NCI-H2196 (cell line): ENCODE results near the gene ZNF341.

Experiments used
- DNase-seq: peaks from one replicate; lab custom pipeline; 2025; ENCODE audit not compliant: unreplicated experiment; lab: John Stamatoyannopoulos, UW

ZNF341 gene

DNA sequence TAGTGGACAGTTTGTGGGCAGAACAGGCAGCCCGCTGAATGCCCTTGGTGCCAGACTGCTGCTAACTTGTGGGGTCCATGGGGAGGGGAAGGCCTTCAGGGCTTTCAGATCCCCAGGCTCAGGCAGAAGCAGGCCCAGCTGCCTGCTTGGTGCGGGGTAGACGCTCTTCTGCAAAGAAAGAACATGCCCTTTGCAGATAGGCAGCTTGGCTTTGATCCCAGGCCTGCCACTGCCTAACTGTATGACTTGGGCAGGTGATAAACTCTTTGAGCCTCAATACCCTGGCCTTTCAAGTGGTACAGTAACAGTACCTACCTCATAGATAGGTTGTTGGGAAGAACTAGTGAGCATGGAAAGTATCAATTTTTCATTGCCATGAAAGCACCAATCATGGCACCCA lies 107.8 kb downstream of the ZNF341 start:
- peak; percentile 51 for DNase-seq

DNA sequence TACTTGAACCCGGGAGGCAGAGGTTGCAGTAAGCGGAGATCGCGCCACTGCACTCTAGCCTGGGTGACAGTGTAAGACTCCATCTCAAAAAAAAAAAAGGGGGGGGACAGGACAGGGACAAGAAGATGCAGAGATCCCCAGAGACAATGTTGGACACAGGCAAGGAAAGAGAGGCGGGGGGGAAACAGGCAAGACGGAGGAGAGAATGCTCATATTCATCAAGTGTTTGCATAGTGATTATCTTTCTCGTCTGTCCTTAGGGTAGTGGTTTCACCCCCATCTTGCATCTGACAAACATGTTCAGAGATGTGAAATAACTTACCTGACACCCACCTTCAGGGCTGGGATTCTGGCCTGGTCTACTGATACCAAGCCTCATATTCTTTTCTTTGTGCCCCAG lies 108.4 kb downstream of the ZNF341 start:
- DNase-seq, result no peak

DNA sequence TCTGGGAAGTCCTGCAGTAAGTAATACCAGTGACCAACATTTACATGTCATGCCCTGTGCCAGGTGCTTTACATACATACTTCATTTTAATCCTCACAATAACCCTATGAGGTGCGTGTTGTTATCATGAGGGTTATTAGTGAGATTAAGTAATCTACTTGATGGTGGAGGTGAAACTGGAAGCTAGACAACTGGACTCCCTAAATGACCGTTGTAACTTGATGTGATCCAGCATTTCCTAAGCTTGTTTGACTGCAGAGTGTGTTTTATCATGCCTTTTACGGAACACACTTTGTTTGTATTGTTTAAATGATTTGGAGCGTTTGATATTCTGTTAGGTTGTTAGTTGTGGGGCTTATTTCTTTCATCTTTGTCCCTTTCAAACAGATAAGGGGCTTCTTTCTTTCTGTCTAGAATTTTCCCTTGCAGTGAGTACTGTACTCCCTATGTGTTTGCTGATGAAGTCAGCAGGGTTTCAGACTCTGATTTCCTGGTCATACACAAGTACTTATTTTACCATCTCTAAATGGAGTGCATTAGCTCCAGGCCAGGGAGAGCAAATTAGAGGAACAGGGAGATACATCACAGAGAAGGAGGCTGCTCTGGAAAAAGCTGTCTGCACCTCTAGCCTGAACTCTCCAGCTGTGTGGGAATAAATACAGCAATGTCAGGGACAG lies 109.1 kb downstream of the ZNF341 start:
- peak; percentile 33 for DNase-seq

DNA sequence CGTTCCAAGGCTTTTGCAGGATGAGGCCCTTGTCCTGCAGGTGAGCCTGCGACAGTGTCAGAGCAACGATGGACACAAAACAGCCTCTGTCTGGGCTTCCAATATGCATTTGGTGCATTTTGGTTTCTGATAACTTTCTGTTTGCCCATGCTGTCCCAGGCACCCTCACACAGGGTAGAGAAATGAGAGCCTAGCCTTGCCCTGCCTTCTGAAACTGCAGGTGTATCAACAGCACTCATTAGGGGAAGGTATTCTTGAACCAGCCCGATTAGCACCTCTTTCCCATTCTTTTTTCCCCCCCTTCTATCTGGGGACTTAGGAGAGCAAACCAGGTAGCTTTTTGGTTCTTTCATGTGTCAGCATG lies 109.6 kb downstream of the ZNF341 start:
- DNase-seq, result no peak
